HTR-8/SVneo (cell line): Measurements from ENCODE around the gene RAB40B.

ENCODE experiments used
- DNase-seq: peaks from one replicate; pipeline ENCODE4 v3.0.0; 2011; ENCODE audit warnings: low spot score, mixed read lengths; ENCODE audit not compliant: insufficient read length
- FAIRE-seq: peaks from 2 replicates; lab custom pipeline; 2011; peaks lifted over from hg19 to GRCh38; lab: Jason Lieb, UNC

The RAB40B gene

GRCh38 chr17:82718986-82719685, 20.6 kb upstream of the RAB40B start:
- no peak for DNase-seq
- FAIRE-seq: no peak

GRCh38 chr17:82716203-82717010, 17.9 kb upstream of the RAB40B start, which contains the start of gene FN3KRP:
Gene FN3KRP, plus strand, starts transcription at chr17:82716706. Its CDS starts 50 bp downstream, at chr17:82716756.
- DNase-seq (peak; percentile 94), FAIRE-seq (peak; percentile 87)

GRCh38 chr17:82713071-82713723, 14.7 kb upstream of the RAB40B start:
- no peak for FAIRE-seq
- no peak for DNase-seq

GRCh38 chr17:82710499-82711232, 12.2 kb upstream of the RAB40B start:
- DNase-seq: no peak
- FAIRE-seq: no peak

GRCh38 chr17:82709676-82710498, 11.4 kb upstream of the RAB40B start:
- DNase-seq (no peak), FAIRE-seq (no peak)

- no peak for FAIRE-seq
- DNase-seq: no peak
Measured at GRCh38 chr17:82709024-82709675, 10.7 kb upstream of the RAB40B start.

GRCh38 chr17:82705756-82706155, 7.3 kb upstream of the RAB40B start:
- FAIRE-seq (no peak), DNase-seq (no peak)

- FAIRE-seq: no peak
- DNase-seq: no peak
Measured at GRCh38 chr17:82704886-82705285, 6.4 kb upstream of the RAB40B start.

- FAIRE-seq (no peak), DNase-seq (no peak)
Measured at GRCh38 chr17:82703935-82704865, 5.7 kb upstream of the RAB40B start.

- FAIRE-seq (no peak), DNase-seq (no peak)
Measured at GRCh38 chr17:82703036-82703745, 4.7 kb upstream of the RAB40B start.

- FAIRE-seq (no peak), DNase-seq (no peak)
Measured at GRCh38 chr17:82702231-82702927, 3.9 kb upstream of the RAB40B start.

GRCh38 chr17:82699551-82699950, 1.1 kb upstream of the RAB40B start:
- no peak for DNase-seq
- FAIRE-seq: no peak

GRCh38 chr17:82698974-82699442, 510 bp upstream of the RAB40B start:
- DNase-seq (no peak), FAIRE-seq (peak; percentile 91)

GRCh38 chr17:82697808-82698064, 762 bp downstream of the RAB40B start:
- no peak for FAIRE-seq
- no peak for DNase-seq

- FAIRE-seq: no peak
- DNase-seq: no peak
Measured at GRCh38 chr17:82696916-82697807, 1.3 kb downstream of the RAB40B start.

GRCh38 chr17:82696259-82696658, 2.2 kb downstream of the RAB40B start:
- no peak for DNase-seq
- no peak for FAIRE-seq
